ENCODE results near the gene ULK3.

Gene ULK3

DNA sequence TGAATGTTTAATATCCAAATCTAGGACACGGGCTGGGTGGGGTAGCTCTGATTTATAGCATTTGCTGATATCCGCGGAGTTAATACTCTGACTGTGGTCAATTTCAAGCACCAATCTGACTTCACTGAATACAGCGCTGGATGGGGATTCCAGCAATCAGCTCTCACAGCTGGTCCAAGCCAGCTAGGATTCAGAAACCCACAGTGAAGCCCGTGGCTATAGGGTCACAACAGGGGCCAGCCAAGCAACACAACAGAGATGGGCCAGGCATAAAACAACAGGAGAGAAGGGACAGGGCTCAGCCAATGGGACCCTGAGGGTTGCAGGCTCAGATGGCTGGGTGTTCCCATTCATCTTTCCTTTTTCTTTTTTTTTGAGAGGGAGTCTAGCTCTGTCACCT lies 35.7 kb downstream of the ULK3 start:
- Histone ChIP-seq H3K79me2 (ENCODE audit: insufficient read depth, low read depth) (no peaks in the 10 kb centered on the region), H3K9ac (no peak overlapping the region), H2AFZ (ENCODE audit: low read depth) (no peak overlapping the region), H3K27me3 (ENCODE audit: insufficient read depth, low read depth) (peaks cover 14% of the 10 kb centered on the region; the same call in 1 of the 2 replicates), H3K36me3 (ENCODE audit: insufficient read depth) (no peaks in the 10 kb centered on the region), H3K4me2 (no peak overlapping the region), H3K4me1 (ENCODE audit: low read depth, poor library complexity, severe bottlenecking) (no peaks in the 10 kb centered on the region), H4K20me1 (ENCODE audit: insufficient read depth) (no peaks in the 10 kb centered on the region), H3K27ac (no peak overlapping the region), H3K4me3 (IDR thresholded peaks at IDR 0.05; ENCODE audit: insufficient read depth, low read depth, low read length) (no peak overlapping the region)
- TF ChIP-seq, protein P1, sequence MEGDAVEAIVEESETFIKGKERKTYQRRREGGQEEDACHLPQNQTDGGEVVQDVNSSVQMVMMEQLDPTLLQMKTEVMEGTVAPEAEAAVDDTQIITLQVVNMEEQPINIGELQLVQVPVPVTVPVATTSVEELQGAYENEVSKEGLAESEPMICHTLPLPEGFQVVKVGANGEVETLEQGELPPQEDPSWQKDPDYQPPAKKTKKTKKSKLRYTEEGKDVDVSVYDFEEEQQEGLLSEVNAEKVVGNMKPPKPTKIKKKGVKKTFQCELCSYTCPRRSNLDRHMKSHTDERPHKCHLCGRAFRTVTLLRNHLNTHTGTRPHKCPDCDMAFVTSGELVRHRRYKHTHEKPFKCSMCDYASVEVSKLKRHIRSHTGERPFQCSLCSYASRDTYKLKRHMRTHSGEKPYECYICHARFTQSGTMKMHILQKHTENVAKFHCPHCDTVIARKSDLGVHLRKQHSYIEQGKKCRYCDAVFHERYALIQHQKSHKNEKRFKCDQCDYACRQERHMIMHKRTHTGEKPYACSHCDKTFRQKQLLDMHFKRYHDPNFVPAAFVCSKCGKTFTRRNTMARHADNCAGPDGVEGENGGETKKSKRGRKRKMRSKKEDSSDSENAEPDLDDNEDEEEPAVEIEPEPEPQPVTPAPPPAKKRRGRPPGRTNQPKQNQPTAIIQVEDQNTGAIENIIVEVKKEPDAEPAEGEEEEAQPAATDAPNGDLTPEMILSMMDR (conservative IDR thresholded peaks at IDR 0.05; ENCODE audit: low read depth, low read length): no peak

DNA sequence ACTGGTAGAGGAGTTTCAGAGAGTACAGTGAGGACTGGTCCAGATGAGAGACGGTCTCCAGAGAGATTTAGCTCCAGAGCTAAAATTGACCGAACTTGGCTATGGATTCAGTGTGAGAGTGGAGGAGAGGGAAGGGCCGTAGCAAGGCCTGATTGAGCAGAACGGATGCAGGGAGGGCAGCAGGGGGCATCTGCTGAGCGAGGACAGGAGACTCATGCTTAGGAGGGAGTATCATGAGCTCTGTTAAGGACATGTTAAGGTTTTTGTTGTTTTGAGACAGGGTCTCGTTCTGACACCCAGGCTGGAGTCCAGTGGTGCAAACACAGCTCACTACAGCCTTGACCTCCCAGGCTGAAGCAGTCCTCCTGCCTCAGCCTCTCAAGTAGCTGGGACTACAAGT lies 38.0 kb downstream of the ULK3 start:
- H3K79me2 ChIP-seq (ENCODE audit: insufficient read depth, low read depth): no peaks in the 10 kb centered on the region
- no peaks in the 10 kb centered on the region for H3K36me3 ChIP-seq (ENCODE audit: insufficient read depth)

DNA sequence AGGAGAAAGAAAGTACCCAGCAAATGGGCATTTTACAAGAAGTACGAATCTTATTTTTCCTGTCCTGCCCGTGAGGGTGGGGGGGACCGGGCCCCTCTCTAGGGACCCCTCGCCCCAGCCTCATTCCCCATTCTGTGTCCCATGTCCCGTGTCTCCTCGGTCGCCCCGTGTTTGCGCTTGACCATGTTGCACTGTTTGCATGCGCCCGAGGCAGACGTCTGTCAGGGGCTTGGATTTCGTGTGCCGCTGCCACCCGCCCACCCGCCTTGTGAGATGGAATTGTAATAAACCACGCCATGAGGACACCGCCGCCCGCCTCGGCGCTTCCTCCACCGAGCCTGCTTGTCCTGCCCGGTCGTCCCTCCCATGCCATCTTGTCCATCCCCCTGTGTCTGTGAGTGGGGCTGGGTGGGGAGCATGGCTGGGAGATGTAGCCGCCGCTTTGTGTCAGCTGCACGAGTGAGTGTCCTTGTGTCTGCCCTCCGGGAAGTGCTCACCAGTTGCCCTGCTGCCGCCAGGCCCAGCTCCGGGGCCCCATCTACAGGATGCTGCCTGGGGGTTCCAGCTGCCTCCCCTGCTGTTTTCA lies 40.0 kb downstream of the ULK3 start:
- Histone ChIP-seq H4K20me1 (ENCODE audit: insufficient read depth) (no peaks in the 10 kb centered on the region), H3K27me3 (ENCODE audit: insufficient read depth, low read depth) (no peaks in the 10 kb centered on the region), H3K79me2 (ENCODE audit: insufficient read depth, low read depth) (peaks cover under 1% of the 10 kb centered on the region; the same call in 1 of the 2 replicates), H3K9ac (no peak overlapping the region), H3K36me3 (ENCODE audit: insufficient read depth) (no peaks in the 10 kb centered on the region), H3K4me3 (IDR thresholded peaks at IDR 0.05; ENCODE audit: insufficient read depth, low read depth, low read length) (no peak overlapping the region), H2AFZ (ENCODE audit: low read depth) (no peak overlapping the region), H3K4me1 (ENCODE audit: low read depth, poor library complexity, severe bottlenecking) (peaks cover 26% of the 10 kb centered on the region), H3K27ac (no peak overlapping the region), H3K4me2 (no peak overlapping the region)
- TF ChIP-seq, protein P1 (conservative IDR thresholded peaks at IDR 0.05; ENCODE audit: low read depth, low read length): no peak

More for the DNA sequence above, 38.0 kb downstream of the ULK3 start:
- no peak overlapping the region for H3K27ac ChIP-seq
- no peaks in the 10 kb centered on the region for H4K20me1 ChIP-seq (ENCODE audit: insufficient read depth)
- peaks cover 1% of the 10 kb centered on the region; the same call in 1 of the 2 replicates for H3K27me3 ChIP-seq (ENCODE audit: insufficient read depth, low read depth)
- H3K4me3 ChIP-seq (IDR thresholded peaks at IDR 0.05; ENCODE audit: insufficient read depth, low read depth, low read length): no peak overlapping the region
- H2AFZ ChIP-seq (ENCODE audit: low read depth): no peak overlapping the region
- H3K4me2 ChIP-seq: no peak overlapping the region
- H3K9ac ChIP-seq: no peak overlapping the region
- peaks cover 8% of the 10 kb centered on the region for H3K4me1 ChIP-seq (ENCODE audit: low read depth, poor library complexity, severe bottlenecking)
- TF ChIP-seq, protein P1 (conservative IDR thresholded peaks at IDR 0.05; ENCODE audit: low read depth, low read length): no peak

DNA sequence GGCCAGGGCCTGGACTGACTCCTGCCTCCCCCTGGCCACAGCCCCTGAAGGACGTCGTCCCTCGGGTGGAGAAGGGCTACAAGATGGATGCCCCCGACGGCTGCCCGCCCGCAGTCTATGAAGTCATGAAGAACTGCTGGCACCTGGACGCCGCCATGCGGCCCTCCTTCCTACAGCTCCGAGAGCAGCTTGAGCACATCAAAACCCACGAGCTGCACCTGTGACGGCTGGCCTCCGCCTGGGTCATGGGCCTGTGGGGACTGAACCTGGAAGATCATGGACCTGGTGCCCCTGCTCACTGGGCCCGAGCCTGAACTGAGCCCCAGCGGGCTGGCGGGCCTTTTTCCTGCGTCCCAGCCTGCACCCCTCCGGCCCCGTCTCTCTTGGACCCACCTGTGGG lies 40.7 kb downstream of the ULK3 start:
- H2AFZ ChIP-seq (ENCODE audit: low read depth): no peak overlapping the region
- peaks cover 30% of the 10 kb centered on the region for H3K4me1 ChIP-seq (ENCODE audit: low read depth, poor library complexity, severe bottlenecking)
- H3K36me3 ChIP-seq (ENCODE audit: insufficient read depth): no peaks in the 10 kb centered on the region
- H3K4me2 ChIP-seq: no peak overlapping the region
- H3K79me2 ChIP-seq (ENCODE audit: insufficient read depth, low read depth): peaks cover 7% of the 10 kb centered on the region; the same call in 1 of the 2 replicates
- H3K27ac ChIP-seq: no peak overlapping the region
- no peak overlapping the region for H3K9ac ChIP-seq
- TF ChIP-seq, protein P1 (conservative IDR thresholded peaks at IDR 0.05; ENCODE audit: low read depth, low read length): no peak
- H3K4me3 ChIP-seq (IDR thresholded peaks at IDR 0.05; ENCODE audit: insufficient read depth, low read depth, low read length): no peak overlapping the region
- no peaks in the 10 kb centered on the region for H4K20me1 ChIP-seq (ENCODE audit: insufficient read depth)
- H3K27me3 ChIP-seq (ENCODE audit: insufficient read depth, low read depth): no peaks in the 10 kb centered on the region

Data from KMS-11 (cell line).